GM10266 (cell line): ENCODE data around the gene FAM171A1.
A peak's percentile ranks its signal among the peaks of the same experiment; 100 is the strongest.

Experiments used
- DNase-seq: peaks from one replicate; pipeline ENCODE4 v3.0.0; 2012; ENCODE audit errors: extremely low spot score
- TF ChIP-seq, protein P1 (sequence below): IDR thresholded peaks from 2 replicates; pipeline ENCODE4 v1.5.1; 2012; ENCODE audit warnings: mild to moderate bottlenecking, low read depth; ENCODE audit not compliant: control insufficient read depth, insufficient read depth; ENCODE audit errors: missing control alignments

Gene FAM171A1

DNA sequence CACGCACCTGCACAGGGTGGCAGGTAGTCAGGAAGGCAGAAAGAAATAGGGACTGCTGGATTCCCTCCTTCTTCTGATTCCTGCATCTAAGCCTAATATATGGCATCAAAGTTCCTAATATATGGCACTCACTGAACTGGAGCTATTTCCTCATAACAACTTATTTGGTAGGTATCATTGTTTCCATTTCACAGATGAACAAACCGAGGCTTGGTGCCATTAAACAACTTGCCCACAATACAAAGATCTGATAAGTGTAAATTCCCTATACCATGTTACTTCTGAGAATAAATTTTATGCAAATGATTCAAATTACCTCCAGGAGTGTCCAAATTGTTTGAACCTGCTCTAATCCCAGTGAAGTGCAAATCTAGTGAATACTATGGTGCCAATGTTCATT is 2.1 kb upstream of the FAM171A1 start:
- no peak for DNase-seq

DNA sequence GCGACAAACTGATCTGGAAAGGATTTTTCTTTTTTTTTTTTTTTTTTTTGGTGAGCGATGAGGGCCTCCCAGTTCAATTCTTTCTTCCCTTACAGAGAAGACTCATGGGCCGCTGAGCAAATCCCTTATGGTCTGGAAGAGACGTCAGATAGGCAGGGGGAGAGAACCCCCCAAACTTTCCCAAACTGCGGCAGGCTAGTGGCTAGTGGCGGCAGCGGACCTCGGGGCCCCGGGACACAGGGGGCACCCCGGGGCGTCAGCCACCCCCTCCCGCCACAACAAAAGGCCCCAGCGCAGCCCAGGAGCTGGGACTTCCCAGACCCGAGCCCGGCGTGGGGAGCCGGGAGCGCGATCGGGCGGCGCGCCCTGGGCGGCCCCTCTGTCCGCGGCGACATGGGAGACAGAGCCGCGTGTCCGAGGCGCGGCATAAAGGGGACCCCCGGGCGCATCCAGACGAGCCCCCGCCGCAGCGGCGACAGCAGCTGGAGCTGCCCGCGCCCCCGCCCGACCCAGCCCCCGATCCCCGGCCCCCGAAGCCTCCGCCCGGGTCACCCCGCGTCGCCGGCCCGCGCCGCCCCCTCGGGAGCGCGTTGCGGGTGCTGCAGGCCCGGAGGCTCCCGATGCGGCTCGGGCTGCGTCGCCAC is 755 bp downstream of the FAM171A1 start:
- DNase-seq, result peak; percentile 65
- TF ChIP-seq, protein P1, sequence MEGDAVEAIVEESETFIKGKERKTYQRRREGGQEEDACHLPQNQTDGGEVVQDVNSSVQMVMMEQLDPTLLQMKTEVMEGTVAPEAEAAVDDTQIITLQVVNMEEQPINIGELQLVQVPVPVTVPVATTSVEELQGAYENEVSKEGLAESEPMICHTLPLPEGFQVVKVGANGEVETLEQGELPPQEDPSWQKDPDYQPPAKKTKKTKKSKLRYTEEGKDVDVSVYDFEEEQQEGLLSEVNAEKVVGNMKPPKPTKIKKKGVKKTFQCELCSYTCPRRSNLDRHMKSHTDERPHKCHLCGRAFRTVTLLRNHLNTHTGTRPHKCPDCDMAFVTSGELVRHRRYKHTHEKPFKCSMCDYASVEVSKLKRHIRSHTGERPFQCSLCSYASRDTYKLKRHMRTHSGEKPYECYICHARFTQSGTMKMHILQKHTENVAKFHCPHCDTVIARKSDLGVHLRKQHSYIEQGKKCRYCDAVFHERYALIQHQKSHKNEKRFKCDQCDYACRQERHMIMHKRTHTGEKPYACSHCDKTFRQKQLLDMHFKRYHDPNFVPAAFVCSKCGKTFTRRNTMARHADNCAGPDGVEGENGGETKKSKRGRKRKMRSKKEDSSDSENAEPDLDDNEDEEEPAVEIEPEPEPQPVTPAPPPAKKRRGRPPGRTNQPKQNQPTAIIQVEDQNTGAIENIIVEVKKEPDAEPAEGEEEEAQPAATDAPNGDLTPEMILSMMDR, result no peak

More for the DNA sequence above, 2.1 kb upstream of the FAM171A1 start:
- TF ChIP-seq, protein P1, result no peak

DNA sequence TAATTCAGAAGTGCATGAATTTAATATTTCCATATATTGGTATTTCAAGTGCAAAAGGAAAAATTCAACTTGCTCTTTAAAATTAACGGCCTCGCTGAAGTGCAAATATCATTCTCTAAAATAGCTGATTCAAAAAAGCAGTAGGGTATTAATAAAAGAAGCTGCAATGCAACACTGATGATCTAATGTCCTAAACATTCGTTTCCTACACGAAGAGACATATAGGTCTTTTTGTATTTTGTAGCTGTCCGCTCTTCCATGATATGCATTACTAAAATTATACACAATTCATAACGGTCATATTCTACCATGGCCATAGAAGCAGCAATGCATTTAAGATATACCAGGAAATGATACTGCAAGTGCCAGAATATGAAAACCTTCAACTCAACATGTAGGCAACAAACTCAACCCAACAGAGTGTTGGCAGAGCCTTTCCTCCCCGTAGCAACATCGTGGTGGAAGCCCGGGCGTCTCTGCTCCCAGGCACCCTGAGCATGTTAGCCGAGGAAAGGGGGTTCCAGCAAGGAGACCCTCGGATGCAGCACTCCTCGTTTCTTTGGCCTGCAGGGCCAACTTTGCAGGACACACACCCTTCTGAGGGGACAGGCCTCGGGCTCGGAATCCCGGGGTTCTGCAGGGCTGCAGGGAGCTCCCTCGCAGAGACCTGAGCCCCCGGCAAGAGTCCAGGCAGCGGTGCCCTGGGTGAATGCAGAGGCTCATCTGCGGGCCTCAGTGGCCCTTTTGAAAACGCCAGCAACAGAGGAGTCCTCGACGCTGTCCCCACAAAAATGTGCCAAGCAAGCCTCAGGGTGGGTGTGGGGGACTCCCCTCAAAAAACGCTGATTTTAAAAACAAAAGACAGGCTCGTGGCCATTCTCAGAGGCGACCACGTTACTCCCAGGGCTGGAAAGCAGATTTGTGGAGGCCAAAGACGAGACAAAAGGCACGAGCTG is 1.6 kb downstream of the FAM171A1 start:
- TF ChIP-seq, protein P1, result no peak
- DNase-seq, result peak; percentile 27

DNA sequence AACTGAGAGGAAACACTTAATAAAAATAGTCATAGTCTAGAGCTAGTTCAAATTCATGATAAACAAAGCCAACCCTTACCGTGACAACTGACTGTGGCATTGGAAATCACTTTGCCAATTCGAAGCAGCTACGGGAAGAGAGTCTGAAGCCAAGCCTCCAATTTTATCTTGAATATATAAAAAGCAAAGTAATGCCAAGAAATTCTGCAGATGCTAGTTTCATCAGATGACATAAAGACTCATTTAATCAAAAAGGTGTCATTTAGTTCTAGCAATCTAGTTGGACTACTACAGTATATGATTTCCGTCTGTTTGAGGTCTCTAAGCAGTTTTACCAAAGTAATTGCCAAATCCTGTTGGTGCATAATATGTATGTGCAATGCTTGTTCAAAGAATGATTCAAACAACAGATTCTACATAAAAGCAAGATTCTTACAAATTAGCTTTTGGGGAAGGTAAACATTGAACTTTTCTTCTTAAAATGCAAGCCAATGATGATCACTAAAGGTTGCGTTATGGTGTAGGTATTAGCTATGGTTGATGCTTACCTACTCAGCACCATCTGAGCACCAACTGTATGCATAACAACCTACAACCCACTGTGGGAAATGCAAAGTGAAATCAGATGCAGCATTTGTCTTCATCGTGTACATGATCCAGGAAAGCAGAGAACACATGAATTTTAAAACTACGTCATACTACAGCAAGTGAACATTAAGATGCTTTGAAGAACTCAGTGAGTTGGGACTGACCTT is 2.8 kb downstream of the FAM171A1 start:
- TF ChIP-seq, protein P1, result no peak
- DNase-seq, result no peak

DNA sequence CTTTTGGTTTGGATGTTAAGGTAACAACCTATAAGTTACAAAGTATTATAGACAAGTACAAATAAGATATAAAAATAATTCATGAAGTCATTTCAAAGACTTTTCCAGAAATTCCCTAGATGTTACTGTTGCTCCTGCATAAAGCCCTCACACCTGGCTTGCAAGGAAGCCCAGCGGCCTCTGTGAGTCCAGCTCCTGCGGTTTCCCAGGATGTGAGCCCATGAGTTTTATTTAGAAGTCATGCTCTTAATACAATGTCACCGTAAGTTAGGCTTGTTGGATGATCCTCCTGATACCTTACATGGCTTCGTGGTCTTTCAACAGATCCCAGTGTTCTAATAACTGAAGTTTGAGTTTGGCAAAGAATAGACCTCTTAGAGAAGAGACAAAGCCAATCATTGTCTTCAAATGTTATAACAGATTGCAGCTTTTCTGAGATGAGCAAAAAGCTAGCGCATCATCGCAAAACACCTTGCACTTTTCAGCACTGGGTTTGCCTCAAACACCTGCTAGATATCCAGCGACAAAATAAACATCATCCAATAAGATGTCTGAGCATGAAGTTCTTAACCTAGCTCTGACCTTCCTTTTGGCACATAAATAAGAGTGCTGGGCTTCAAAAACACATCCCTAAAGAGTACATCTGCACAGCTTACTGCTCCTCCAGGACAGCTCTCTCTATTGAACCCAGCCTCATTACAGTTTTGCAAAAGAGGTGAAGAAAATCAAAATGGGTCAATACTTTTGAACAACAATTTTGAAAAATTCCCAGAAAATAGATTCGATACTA is 3.6 kb downstream of the FAM171A1 start:
- no peak for DNase-seq
- TF ChIP-seq, protein P1, result no peak

DNA sequence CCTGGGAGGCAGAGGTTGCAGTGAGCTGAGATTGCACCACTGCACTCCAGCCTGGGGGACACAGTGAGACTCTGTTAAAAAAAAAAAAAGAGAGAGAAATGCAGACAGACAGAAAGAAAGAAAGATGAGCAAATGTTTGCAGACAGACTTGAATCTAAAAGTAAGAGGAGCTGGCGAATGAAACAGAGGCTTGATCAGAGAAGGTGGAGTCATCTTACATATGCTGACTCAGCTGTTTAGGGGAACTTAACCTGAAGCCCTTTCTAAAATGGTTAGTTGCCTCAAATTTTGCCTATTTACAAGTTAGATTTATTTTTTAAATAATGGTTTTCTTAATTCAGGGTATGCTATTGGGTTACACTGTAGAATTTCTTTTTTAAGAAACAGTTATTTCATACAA is 5.4 kb downstream of the FAM171A1 start:
- DNase-seq, result no peak
- TF ChIP-seq, protein P1, result no peak
